IPS-18a (cell line): Measurements from ENCODE around the gene SCG2.

Experiments used
- H3K27ac ChIP-seq: one replicate; pipeline ENCODE4 v1.5.1; 2013; ENCODE audit warnings: low read length
- H3K27me3 ChIP-seq: one replicate; pipeline ENCODE4 v1.6.1; 2013; ENCODE audit warnings: mild to moderate bottlenecking, low read length; ENCODE audit not compliant: control insufficient read depth, insufficient read depth
- H3K36me3 ChIP-seq: one replicate; pipeline ENCODE4 v1.6.1; 2013; ENCODE audit warnings: low read depth, low read length; ENCODE audit not compliant: control insufficient read depth
- H3K4me1 ChIP-seq: one replicate; pipeline ENCODE4 v1.6.1; 2013; ENCODE audit warnings: low read depth, low read length; ENCODE audit not compliant: control insufficient read depth
- H3K4me3 ChIP-seq: one replicate; pipeline ENCODE4 v1.5.1; 2013; ENCODE audit warnings: low read length
- H3K9ac ChIP-seq: one replicate; pipeline ENCODE4 v1.6.1; 2013; ENCODE audit warnings: mild to moderate bottlenecking, low read length, moderate library complexity
- H3K9me3 ChIP-seq: one replicate; pipeline ENCODE4 v1.6.1; 2013; ENCODE audit warnings: low read depth, low read length; ENCODE audit not compliant: control insufficient read depth

Gene SCG2

DNA sequence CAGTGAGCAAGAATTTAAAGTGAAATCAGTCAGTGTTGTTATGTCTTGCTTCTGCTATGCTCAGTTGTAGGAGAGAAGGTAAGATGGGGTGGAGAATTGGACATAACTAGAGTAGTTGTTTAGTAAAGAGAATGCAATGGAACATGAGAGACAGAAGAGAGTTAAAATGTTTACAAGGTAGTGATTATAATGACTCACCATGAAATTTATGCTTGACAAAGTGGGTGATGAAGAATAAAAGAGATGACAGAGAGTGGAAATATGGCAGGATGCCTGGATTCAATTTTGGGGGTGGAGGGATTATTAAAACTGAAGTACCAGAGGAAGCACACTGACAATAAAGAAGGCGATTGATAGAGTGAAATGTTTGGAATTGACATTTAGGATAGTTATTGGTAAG lies 10.6 kb downstream of the SCG2 start:
- Histone ChIP-seq H3K4me3 (no peak overlapping the region), H3K36me3 (no peaks in the 10 kb centered on the region), H3K4me1 (peaks cover 15% of the 10 kb centered on the region), H3K9ac (no peak overlapping the region), H3K27me3 (no peaks in the 10 kb centered on the region), H3K27ac (no peak overlapping the region), H3K9me3 (no peaks in the 10 kb centered on the region)

- Histone ChIP-seq H3K9ac (no peak overlapping the region), H3K4me1 (peaks cover 18% of the 10 kb centered on the region), H3K27ac (no peak overlapping the region), H3K9me3 (no peaks in the 10 kb centered on the region), H3K27me3 (no peaks in the 10 kb centered on the region), H3K4me3 (no peak overlapping the region), H3K36me3 (no peaks in the 10 kb centered on the region)
Observed at GRCh38 chr2:223590964-223591363, 11.2 kb downstream of the SCG2 start.

DNA sequence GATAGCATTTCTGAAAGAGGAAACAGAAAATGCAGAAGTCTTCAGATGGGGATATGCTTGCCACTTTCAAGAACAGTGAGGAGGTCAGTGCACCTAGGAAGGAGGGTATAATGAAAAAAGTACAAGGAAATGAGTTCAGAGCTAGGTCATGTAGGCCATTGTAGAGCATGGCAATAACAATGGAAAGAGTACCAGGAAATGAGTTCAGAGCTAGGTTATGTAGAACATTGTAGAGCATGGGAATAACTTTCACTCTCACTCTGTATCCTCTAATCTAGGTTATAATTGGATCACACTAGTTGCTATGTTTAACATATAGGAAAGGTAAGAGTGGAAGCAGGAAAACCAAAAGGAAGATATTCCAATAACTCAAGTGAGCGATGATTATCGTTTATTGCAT lies 12.3 kb downstream of the SCG2 start:
- Histone ChIP-seq H3K4me3 (no peak overlapping the region), H3K27ac (no peak overlapping the region)

GRCh38 chr2:223588251-223588650 lies 13.9 kb downstream of the SCG2 start:
- H3K9ac ChIP-seq: no peak overlapping the region
- H3K27ac ChIP-seq: peak overlapping the region; percentile 19
- H3K36me3 ChIP-seq: no peaks in the 10 kb centered on the region
- H3K9me3 ChIP-seq: no peaks in the 10 kb centered on the region
- H3K4me3 ChIP-seq: peak overlapping the region; percentile 22
- peaks cover 18% of the 10 kb centered on the region for H3K4me1 ChIP-seq
- H3K27me3 ChIP-seq: no peaks in the 10 kb centered on the region

More for the DNA sequence above, 12.3 kb downstream of the SCG2 start:
- no peaks in the 10 kb centered on the region for H3K36me3 ChIP-seq
- no peaks in the 10 kb centered on the region for H3K9me3 ChIP-seq
- H3K4me1 ChIP-seq: peaks cover 18% of the 10 kb centered on the region
- H3K9ac ChIP-seq: no peak overlapping the region
- H3K27me3 ChIP-seq: no peaks in the 10 kb centered on the region

- H3K9ac ChIP-seq: no peak overlapping the region
- no peaks in the 10 kb centered on the region for H3K27me3 ChIP-seq
- no peak overlapping the region for H3K27ac ChIP-seq
- H3K36me3 ChIP-seq: no peaks in the 10 kb centered on the region
- H3K4me1 ChIP-seq: peaks cover 18% of the 10 kb centered on the region
- no peaks in the 10 kb centered on the region for H3K9me3 ChIP-seq
- no peak overlapping the region for H3K4me3 ChIP-seq
Observed at GRCh38 chr2:223587301-223587700, 14.9 kb downstream of the SCG2 start.

DNA sequence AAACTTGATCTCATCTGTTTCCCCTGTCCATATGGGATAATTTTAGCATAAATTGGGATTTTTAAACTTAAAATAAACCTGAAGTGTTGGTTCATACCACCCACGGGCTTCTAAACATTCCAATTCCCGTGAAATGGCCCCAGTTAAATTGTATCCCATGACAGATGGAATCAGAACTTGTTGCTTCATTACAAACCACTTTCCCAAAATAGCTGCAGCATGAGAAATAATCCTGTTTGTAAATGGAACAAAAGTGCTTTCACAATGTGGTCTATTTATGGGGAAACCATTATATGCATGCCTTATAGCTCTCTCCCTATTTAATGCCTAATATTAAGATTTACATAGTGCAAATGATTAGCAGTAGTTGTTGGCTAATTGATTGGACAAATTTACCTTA lies 15.9 kb downstream of the SCG2 start:
- H3K4me3 ChIP-seq: no peak overlapping the region
- no peaks in the 10 kb centered on the region for H3K36me3 ChIP-seq
- peaks cover 18% of the 10 kb centered on the region for H3K4me1 ChIP-seq
- no peaks in the 10 kb centered on the region for H3K9me3 ChIP-seq
- H3K9ac ChIP-seq: no peak overlapping the region
- no peak overlapping the region for H3K27ac ChIP-seq
- no peaks in the 10 kb centered on the region for H3K27me3 ChIP-seq

- H3K9me3 ChIP-seq: no peaks in the 10 kb centered on the region
- no peaks in the 10 kb centered on the region for H3K27me3 ChIP-seq
- peaks cover 22% of the 10 kb centered on the region for H3K4me1 ChIP-seq
- H3K27ac ChIP-seq: no peak overlapping the region
- H3K9ac ChIP-seq: no peak overlapping the region
- H3K36me3 ChIP-seq: no peaks in the 10 kb centered on the region
- H3K4me3 ChIP-seq: no peak overlapping the region
Observed at GRCh38 chr2:223585666-223586065, 16.5 kb downstream of the SCG2 start.

- H3K4me1 ChIP-seq: peaks cover 7% of the 10 kb centered on the region
- no peaks in the 10 kb centered on the region for H3K27me3 ChIP-seq
- no peak overlapping the region for H3K4me3 ChIP-seq
- no peaks in the 10 kb centered on the region for H3K36me3 ChIP-seq
- H3K27ac ChIP-seq: no peak overlapping the region
- H3K9ac ChIP-seq: no peak overlapping the region
- H3K9me3 ChIP-seq: no peaks in the 10 kb centered on the region
Observed at GRCh38 chr2:223582001-223582400, 20.2 kb downstream of the SCG2 start.

DNA sequence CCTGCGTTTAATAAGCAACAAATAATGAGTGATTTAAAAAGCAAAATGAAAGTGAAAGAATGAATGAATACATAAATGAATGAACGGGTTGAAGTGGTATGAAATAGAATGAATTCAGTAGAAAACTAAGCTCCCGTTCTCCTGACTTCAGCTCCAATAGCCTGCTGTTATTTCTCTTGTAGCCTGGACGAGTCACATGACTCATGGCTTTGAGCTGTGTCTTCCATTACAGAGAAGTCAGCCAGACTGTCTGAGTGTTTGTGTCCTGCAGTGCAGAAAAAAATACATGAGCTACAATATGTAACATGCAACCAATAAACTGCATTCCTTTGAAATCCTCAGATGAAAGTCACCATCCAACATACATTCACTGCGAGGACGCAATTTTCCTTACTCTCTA lies 21.2 kb downstream of the SCG2 start:
- H3K9ac ChIP-seq: no peak overlapping the region
- H3K9me3 ChIP-seq: no peaks in the 10 kb centered on the region
- H3K4me3 ChIP-seq: no peak overlapping the region
- no peaks in the 10 kb centered on the region for H3K36me3 ChIP-seq
- H3K27me3 ChIP-seq: no peaks in the 10 kb centered on the region
- H3K27ac ChIP-seq: no peak overlapping the region
- H3K4me1 ChIP-seq: peaks cover 4% of the 10 kb centered on the region

- H3K9ac ChIP-seq: no peak overlapping the region
- peaks cover 4% of the 10 kb centered on the region for H3K4me1 ChIP-seq
- H3K27ac ChIP-seq: no peak overlapping the region
- no peak overlapping the region for H3K4me3 ChIP-seq
- no peaks in the 10 kb centered on the region for H3K36me3 ChIP-seq
- H3K27me3 ChIP-seq: no peaks in the 10 kb centered on the region
- H3K9me3 ChIP-seq: no peaks in the 10 kb centered on the region
Observed at GRCh38 chr2:223578846-223579245, 23.3 kb downstream of the SCG2 start.

DNA sequence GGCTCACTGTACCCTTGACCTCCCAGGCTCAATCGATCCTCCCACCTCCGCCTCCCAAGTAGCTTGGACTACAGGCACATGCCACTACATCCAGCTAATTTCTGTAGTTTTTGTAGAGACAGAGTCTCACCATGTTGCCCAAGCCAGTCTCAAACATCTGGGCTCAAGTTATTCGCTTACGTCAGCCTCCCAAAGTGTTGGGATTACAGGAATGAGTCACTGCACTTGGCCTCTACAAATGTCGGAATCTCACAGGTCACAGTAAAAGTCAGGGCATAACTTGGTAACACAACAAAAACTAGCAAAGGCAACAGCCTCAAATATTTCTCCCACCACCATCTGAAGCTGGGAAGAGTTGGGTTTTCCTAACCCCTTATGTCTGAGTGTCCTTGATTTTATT lies 25.3 kb downstream of the SCG2 start:
- Histone ChIP-seq H3K27me3 (no peaks in the 10 kb centered on the region), H3K27ac (no peak overlapping the region), H3K4me1 (peaks cover 4% of the 10 kb centered on the region), H3K4me3 (no peak overlapping the region), H3K9ac (no peak overlapping the region), H3K36me3 (no peaks in the 10 kb centered on the region), H3K9me3 (no peaks in the 10 kb centered on the region)

GRCh38 chr2:223570784-223571183 lies 31.4 kb downstream of the SCG2 start:
- Histone ChIP-seq H3K4me1 (no peaks in the 10 kb centered on the region), H3K36me3 (no peaks in the 10 kb centered on the region), H3K27me3 (no peaks in the 10 kb centered on the region), H3K9me3 (no peaks in the 10 kb centered on the region), H3K9ac (no peak overlapping the region), H3K4me3 (no peak overlapping the region), H3K27ac (no peak overlapping the region)
